MCF 10A (cell line): Measurements from ENCODE around the gene GPR39. TPM values are rescaled to one million over a fixed set of nuclear protein-coding genes. Genes with fewer than 3 reads are reported as not detected.

ENCODE experiments used
- BruUV-seq: library from RNA; stranded (reverse); fragments of 400-500 nt; replicated peaks from 2 replicates; lab custom pipeline; 2021; lab: Mats Ljungman, UMichigan
- CTCF ChIA-PET: fragments of 300-600 bp; sonication (Branson Sonifier 250); formaldehyde crosslinking; extraction: SDS; loops from one replicate; lab custom pipeline; 2021; ENCODE audit warnings: antibody characterized with exemption, inconsistent platforms; lab: Yijun Ruan, JAX
- POLR2A ChIA-PET: fragments of 300-600, 350-650 bp; sonication (Branson Sonifier 250); formaldehyde crosslinking; extraction: SDS; loops from one replicate; lab custom pipeline; 2020; ENCODE audit warnings: antibody characterized with exemption, inconsistent platforms; lab: Yijun Ruan, JAX
- DNase-seq: peaks from one replicate; pipeline ENCODE4 v3.0.0-alpha.2; 2018; ENCODE audit not compliant: unreplicated experiment
- H3K27ac Mint-ChIP-seq: one replicate; pipeline ENCODE4 v1.8.0; 2022; ENCODE audit warnings: mild to moderate bottlenecking, low read depth, mixed read lengths; ENCODE audit not compliant: unreplicated experiment
- H3K27me3 Mint-ChIP-seq: one replicate; pipeline ENCODE4 v1.8.0; 2022; ENCODE audit warnings: mixed read lengths; ENCODE audit not compliant: insufficient read depth, unreplicated experiment
- H3K36me3 Mint-ChIP-seq: one replicate; pipeline ENCODE4 v1.8.0; 2022; ENCODE audit warnings: mild to moderate bottlenecking, moderate library complexity, mixed read lengths; ENCODE audit not compliant: insufficient read depth, unreplicated experiment
- H3K4me1 Mint-ChIP-seq: one replicate; pipeline ENCODE4 v1.8.0; 2022; ENCODE audit warnings: mixed read lengths; ENCODE audit not compliant: insufficient read depth, unreplicated experiment
- H3K4me3 Mint-ChIP-seq: one replicate; pipeline ENCODE4 v1.8.0; 2022; ENCODE audit warnings: mild to moderate bottlenecking, moderate library complexity, mixed read lengths; ENCODE audit not compliant: unreplicated experiment
- H3K9me3 Mint-ChIP-seq: one replicate; pipeline ENCODE4 v1.8.0; 2022; ENCODE audit warnings: mixed read lengths; ENCODE audit not compliant: unreplicated experiment
- intact Hi-C: fragments of 100-400 bp; cut with micrococcal nuclease; formaldehyde crosslinking; loops from 2 replicates; pipeline ENCODE4 v1.14.1; 2022
- total RNA-seq: library from RNA; stranded (reverse); gene quantifications from 2 replicates; pipeline ENCODE4 v1.2.3, GENCODE V29; 2022
- TF ChIP-seq, protein P1 (sequence below): fragments of 200-600 bp; IDR thresholded peaks from one replicate; pipeline ENCODE4 v1.8.0; 2022; ENCODE audit warnings: antibody characterized with exemption, mild to moderate bottlenecking; ENCODE audit not compliant: unreplicated experiment

Gene GPR39
- total RNA-seq, 1 experiment from 2014 or later = 7.2 TPM

DNA sequence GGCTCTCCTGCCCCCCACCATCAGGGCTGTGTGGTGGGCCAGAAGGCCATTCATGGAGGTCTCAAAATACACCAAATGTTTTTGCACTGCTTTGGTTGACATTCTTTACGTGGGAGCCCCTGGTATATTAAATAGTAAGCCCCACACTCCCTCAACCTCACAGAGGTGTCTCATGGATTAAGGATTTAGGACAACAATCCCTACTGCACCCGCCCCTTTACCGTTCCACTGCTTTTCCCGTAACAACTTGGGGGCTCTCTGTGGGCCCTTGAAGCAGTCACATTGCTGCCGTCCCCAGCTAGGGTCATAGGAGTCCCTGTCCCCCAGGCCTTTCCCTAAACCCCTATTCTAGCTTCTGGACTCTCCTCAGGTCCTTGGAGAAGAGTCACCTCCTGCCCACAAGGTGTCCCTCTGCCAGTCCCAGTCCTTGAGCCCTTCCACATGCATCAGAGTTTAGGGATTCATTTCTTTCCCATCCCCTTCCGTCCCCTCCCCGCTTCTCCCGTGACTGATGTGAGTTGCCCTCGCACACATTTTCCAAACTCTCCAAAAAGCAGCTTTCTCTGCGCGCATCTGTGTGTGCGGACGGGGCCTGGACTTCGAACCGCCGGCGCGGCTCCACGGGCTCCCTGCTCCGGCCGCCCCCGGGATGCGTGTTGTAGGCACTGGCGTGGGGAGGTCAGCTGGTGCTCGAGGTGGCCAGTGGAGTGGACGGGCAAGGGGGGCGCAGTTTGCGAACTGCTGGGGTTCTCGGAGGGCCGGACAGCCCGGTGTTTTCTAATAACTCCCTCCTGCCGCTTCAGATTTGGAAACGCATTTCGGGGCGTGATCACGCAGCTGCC is 168.6 kb downstream of the GPR39 start:
- Mint-ChIP-seq H3K9me3 (no peaks in the 10 kb centered on the region), H3K4me1 (no peaks in the 10 kb centered on the region), H3K27ac (no peak overlapping the region), H3K27me3 (no peaks in the 10 kb centered on the region), H3K4me3 (no peak overlapping the region), H3K36me3 (peaks cover 6% of the 10 kb centered on the region)
- CTCF ChIA-PET = no interaction called here
- TF ChIP-seq, protein P1, sequence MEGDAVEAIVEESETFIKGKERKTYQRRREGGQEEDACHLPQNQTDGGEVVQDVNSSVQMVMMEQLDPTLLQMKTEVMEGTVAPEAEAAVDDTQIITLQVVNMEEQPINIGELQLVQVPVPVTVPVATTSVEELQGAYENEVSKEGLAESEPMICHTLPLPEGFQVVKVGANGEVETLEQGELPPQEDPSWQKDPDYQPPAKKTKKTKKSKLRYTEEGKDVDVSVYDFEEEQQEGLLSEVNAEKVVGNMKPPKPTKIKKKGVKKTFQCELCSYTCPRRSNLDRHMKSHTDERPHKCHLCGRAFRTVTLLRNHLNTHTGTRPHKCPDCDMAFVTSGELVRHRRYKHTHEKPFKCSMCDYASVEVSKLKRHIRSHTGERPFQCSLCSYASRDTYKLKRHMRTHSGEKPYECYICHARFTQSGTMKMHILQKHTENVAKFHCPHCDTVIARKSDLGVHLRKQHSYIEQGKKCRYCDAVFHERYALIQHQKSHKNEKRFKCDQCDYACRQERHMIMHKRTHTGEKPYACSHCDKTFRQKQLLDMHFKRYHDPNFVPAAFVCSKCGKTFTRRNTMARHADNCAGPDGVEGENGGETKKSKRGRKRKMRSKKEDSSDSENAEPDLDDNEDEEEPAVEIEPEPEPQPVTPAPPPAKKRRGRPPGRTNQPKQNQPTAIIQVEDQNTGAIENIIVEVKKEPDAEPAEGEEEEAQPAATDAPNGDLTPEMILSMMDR = no peak
- intact Hi-C loops = no loop called here
- BruUV-seq = no TSS peak
- POLR2A ChIA-PET = no interaction called here
- DNase-seq = no peak

- CTCF ChIA-PET = no interaction called here
- Mint-ChIP-seq H3K27me3 (no peaks in the 10 kb centered on the region), H3K4me3 (no peak overlapping the region), H3K27ac (no peak overlapping the region), H3K4me1 (no peaks in the 10 kb centered on the region), H3K36me3 (peaks cover 6% of the 10 kb centered on the region), H3K9me3 (no peaks in the 10 kb centered on the region)
- TF ChIP-seq, protein P1 = no peak
- POLR2A ChIA-PET = no interaction called here
- no TSS peak for BruUV-seq
- intact Hi-C loops = no loop called here
- no peak for DNase-seq
Observed at GRCh38 chr2:132586101-132586511, 169.5 kb downstream of the GPR39 start.

DNA sequence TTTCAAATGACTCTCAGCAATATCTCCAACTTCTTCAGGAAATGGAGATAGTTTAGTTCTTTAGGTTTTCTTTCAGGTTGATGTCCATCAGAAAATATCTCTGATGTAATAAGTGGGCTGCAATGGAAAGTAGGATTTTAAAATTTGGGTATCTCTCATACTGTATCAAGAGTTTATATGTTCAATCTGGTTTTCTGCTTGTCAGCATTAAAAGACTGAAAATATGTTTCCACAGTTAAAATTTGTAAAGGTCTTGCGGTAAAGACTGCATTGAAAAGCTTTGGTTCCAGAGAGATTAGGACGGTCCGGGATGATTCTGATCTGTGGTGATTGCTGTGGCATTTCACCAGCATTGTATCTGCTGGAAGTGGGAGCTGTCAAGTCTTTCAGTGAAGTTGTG is 170.2 kb downstream of the GPR39 start:
- no peak for DNase-seq

GRCh38 chr2:132588576-132588975 is 172.0 kb downstream of the GPR39 start:
- H3K27me3 Mint-ChIP-seq = no peaks in the 10 kb centered on the region
- no peak for DNase-seq
- BruUV-seq = no TSS peak
- H3K4me3 Mint-ChIP-seq = no peak overlapping the region
- intact Hi-C loops = no loop called here
- H3K4me1 Mint-ChIP-seq = no peaks in the 10 kb centered on the region
- TF ChIP-seq, protein P1 = no peak
- no peaks in the 10 kb centered on the region for H3K9me3 Mint-ChIP-seq
- ChIA-PET POLR2A (no interaction called here), CTCF (no interaction called here)
- H3K36me3 Mint-ChIP-seq = no peaks in the 10 kb centered on the region
- no peak overlapping the region for H3K27ac Mint-ChIP-seq

More for the DNA sequence above, 170.2 kb downstream of the GPR39 start:
- intact Hi-C loops = no loop called here
- Mint-ChIP-seq H3K9me3 (no peaks in the 10 kb centered on the region), H3K27me3 (no peaks in the 10 kb centered on the region), H3K27ac (no peak overlapping the region), H3K4me1 (no peaks in the 10 kb centered on the region), H3K36me3 (peaks cover 6% of the 10 kb centered on the region), H3K4me3 (no peak overlapping the region)
- TF ChIP-seq, protein P1 = no peak
- POLR2A ChIA-PET = no interaction called here
- BruUV-seq = no TSS peak
- CTCF ChIA-PET = interaction anchor here (0.6 kb wide), 1 partner anchor 1882 kb away, joined by 4 read pairs; no protein-coding TSS in a partner anchor
